ENCODE results near the gene TRPM4.
"Not testable (repeated sequence)": the region's sequence is repeated elsewhere in the genome, so short reads cannot be mapped to it uniquely, and the experiment has no call there.

Gene TRPM4

GRCh38 chr19:49127674-49128544 lies 29.7 kb upstream of the TRPM4 start:
- DNase-seq: peak; percentile 92

GRCh38 chr19:49128545-49129237 lies 28.9 kb upstream of the TRPM4 start:
- DNase-seq: no peak

GRCh38 chr19:49129238-49129583 lies 28.4 kb upstream of the TRPM4 start:
- no peak for DNase-seq

- DNase-seq: no peak
Observed at GRCh38 chr19:49130325-49130724, 27.3 kb upstream of the TRPM4 start.

GRCh38 chr19:49132974-49133609 lies 24.5 kb upstream of the TRPM4 start:
- DNase-seq: no peak

- DNase-seq: no peak
Observed at GRCh38 chr19:49133621-49134454, 23.8 kb upstream of the TRPM4 start.

GRCh38 chr19:49135686-49136085 lies 21.9 kb upstream of the TRPM4 start:
- DNase-seq: no peak

- no peak for DNase-seq
Observed at GRCh38 chr19:49136771-49137171, 20.8 kb upstream of the TRPM4 start.

GRCh38 chr19:49140951-49141350 lies 16.6 kb upstream of the TRPM4 start:
- no peak for DNase-seq

- DNase-seq: no peak
Observed at GRCh38 chr19:49141352-49141751, 16.2 kb upstream of the TRPM4 start.

GRCh38 chr19:49142866-49143335 lies 14.7 kb upstream of the TRPM4 start:
- peak; percentile 45 for DNase-seq

- DNase-seq: peak; percentile 59
Observed at GRCh38 chr19:49145573-49146407, 11.8 kb upstream of the TRPM4 start.

- DNase-seq: not testable (repeated sequence)
Observed at GRCh38 chr19:49146408-49146770, 11.2 kb upstream of the TRPM4 start.

- DNase-seq: no peak
Observed at GRCh38 chr19:49148044-49148682, 9.4 kb upstream of the TRPM4 start.

GRCh38 chr19:49148784-49149651 lies 8.6 kb upstream of the TRPM4 start:
- peak; percentile 55 for DNase-seq

- no peak for DNase-seq
Observed at GRCh38 chr19:49149652-49150105, 7.9 kb upstream of the TRPM4 start.

GRCh38 chr19:49150106-49150943 lies 7.3 kb upstream of the TRPM4 start:
- DNase-seq: peak; percentile 17

- DNase-seq: no peak
Observed at GRCh38 chr19:49150944-49151243, 6.7 kb upstream of the TRPM4 start.
